ENCODE measurements around the gene TESK1.
"Not testable (repeated sequence)": the region's sequence is repeated elsewhere in the genome, so short reads cannot be mapped to it uniquely, and the experiment has no call there.

The TESK1 gene

GRCh38 chr9:35583521-35583920, 21.5 kb upstream of the TESK1 start:
- not testable (repeated sequence) for DNase-seq

GRCh38 chr9:35584681-35585080, 20.4 kb upstream of the TESK1 start:
- not testable (repeated sequence) for DNase-seq

GRCh38 chr9:35588506-35588905, 16.6 kb upstream of the TESK1 start:
- not testable (repeated sequence) for DNase-seq

- no peak for DNase-seq
Measured at GRCh38 chr9:35593581-35593980, 11.5 kb upstream of the TESK1 start.

- no peak for DNase-seq
Measured at GRCh38 chr9:35594471-35594870, 10.6 kb upstream of the TESK1 start.

- DNase-seq, result not testable (repeated sequence)
Measured at GRCh38 chr9:35596907-35597306, 8.2 kb upstream of the TESK1 start.

- DNase-seq, result no peak
Measured at GRCh38 chr9:35598866-35599590, 6.0 kb upstream of the TESK1 start.

GRCh38 chr9:35599763-35600604, 5.1 kb upstream of the TESK1 start:
- no peak for DNase-seq

- no peak for DNase-seq
Measured at GRCh38 chr9:35603506-35603985, 1.5 kb upstream of the TESK1 start.

GRCh38 chr9:35603986-35604577, 980 bp upstream of the TESK1 start:
- peak; percentile 99 for DNase-seq

GRCh38 chr9:35605351-35606137, 482 bp downstream of the TESK1 start:
- DNase-seq, result peak; percentile 23

GRCh38 chr9:35606138-35606504, 1.1 kb downstream of the TESK1 start:
- no peak for DNase-seq

- no peak for DNase-seq
Measured at GRCh38 chr9:35606726-35607125, 1.7 kb downstream of the TESK1 start.

GRCh38 chr9:35608221-35608620, 3.2 kb downstream of the TESK1 start:
- no peak for DNase-seq

- no peak for DNase-seq
Measured at GRCh38 chr9:35609001-35609819, 4.1 kb downstream of the TESK1 start.

GRCh38 chr9:35609820-35610163, 4.7 kb downstream of the TESK1 start:
- DNase-seq, result no peak

GRCh38 chr9:35611230-35611797, 6.3 kb downstream of the TESK1 start:
- peak; percentile 59 for DNase-seq

GRCh38 chr9:35612066-35612465, 7.0 kb downstream of the TESK1 start:
- not testable (repeated sequence) for DNase-seq

- no peak for DNase-seq
Measured at GRCh38 chr9:35612843-35613242, 7.8 kb downstream of the TESK1 start.

- DNase-seq, result no peak
Measured at GRCh38 chr9:35615981-35616680, 11.1 kb downstream of the TESK1 start.
